Sigmoid colon (tissue), 4 donors: ENCODE results near the gene PKP1.

Experiments used
- CTCF ChIP-seq, 4 experiments: fragments of 450-650 bp in 3 of 4; fragments of 200-600 bp in 1 of 4; IDR thresholded peaks; one replicate each; pipeline ENCODE4 v1.5.1; 2016 to 2019; ENCODE audit warnings: antibody characterized with exemption in 4 of 4, mild to moderate bottlenecking in 3 of 4, moderate library complexity in 2 of 4
- POLR2AphosphoS5 ChIP-seq, 4 donors: sonication (generic); formaldehyde crosslinking; IDR thresholded peaks; one replicate each; pipeline ENCODE4 v1.6.1; 2017; ENCODE audit warnings: antibody characterized with exemption in 4 of 4

GRCh38 chr1:201335174-201335870 lies 52.0 kb downstream of the PKP1 start:
- TF ChIP-seq CTCF (IDR thresholded peaks at IDR 0.05), result no peak
- TF ChIP-seq POLR2AphosphoS5 (IDR thresholded peaks at IDR 0.05), result no peak
